ENCODE measurements around the gene SGMS1.

SGMS1 gene

GRCh38 chr10:50531388-50532077 is 92.2 kb downstream of the SGMS1 start:
- no peak for DNase-seq

GRCh38 chr10:50529660-50530059 is 94.1 kb downstream of the SGMS1 start:
- DNase-seq = no peak

GRCh38 chr10:50528206-50528605 is 95.5 kb downstream of the SGMS1 start:
- no peak for DNase-seq

GRCh38 chr10:50527442-50528043 is 96.2 kb downstream of the SGMS1 start:
- DNase-seq = no peak

- DNase-seq = no peak
Observed at GRCh38 chr10:50526185-50526584, 97.6 kb downstream of the SGMS1 start.

- DNase-seq = peak in 1 of 2 experiments; percentile 8
Observed at GRCh38 chr10:50523357-50523756, 100.4 kb downstream of the SGMS1 start.

- DNase-seq = no peak
Observed at GRCh38 chr10:50522908-50523307, 100.8 kb downstream of the SGMS1 start.

GRCh38 chr10:50520115-50520514 is 103.6 kb downstream of the SGMS1 start:
- DNase-seq = no peak

GRCh38 chr10:50517626-50518025 is 106.1 kb downstream of the SGMS1 start:
- no peak for DNase-seq

GRCh38 chr10:50516171-50516570 is 107.6 kb downstream of the SGMS1 start:
- no peak for DNase-seq

GRCh38 chr10:50515420-50515819 is 108.3 kb downstream of the SGMS1 start:
- DNase-seq = no peak

GRCh38 chr10:50514995-50515394 is 108.8 kb downstream of the SGMS1 start:
- no peak for DNase-seq

- DNase-seq = no peak
Observed at GRCh38 chr10:50513956-50514355, 109.8 kb downstream of the SGMS1 start.

GRCh38 chr10:50512743-50513416 is 110.9 kb downstream of the SGMS1 start:
- DNase-seq = no peak

- DNase-seq = no peak
Observed at GRCh38 chr10:50512214-50512595, 111.6 kb downstream of the SGMS1 start.

- no peak for DNase-seq
Observed at GRCh38 chr10:50511492-50512213, 112.1 kb downstream of the SGMS1 start.

- DNase-seq = no peak
Observed at GRCh38 chr10:50510517-50511473, 113.0 kb downstream of the SGMS1 start.

GRCh38 chr10:50508315-50509051 is 115.3 kb downstream of the SGMS1 start:
- peak; percentile 79 to 80 for DNase-seq

GRCh38 chr10:50506861-50507573 is 116.7 kb downstream of the SGMS1 start:
- DNase-seq = peak in 1 of 2 experiments; percentile 1

- DNase-seq = no peak
Observed at GRCh38 chr10:50504389-50504788, 119.4 kb downstream of the SGMS1 start.
